Bronchial epithelial cell (primary cell): ENCODE results near the gene LPO. TPM values are rescaled to one million over a fixed set of nuclear protein-coding genes. Genes with fewer than 3 reads are reported as not detected.

Source experiments
- DNase-seq: peaks from one replicate; pipeline ENCODE4 v3.0.0-alpha.2; 2010; ENCODE audit warnings: low read depth
- FAIRE-seq: peaks from 2 replicates; lab custom pipeline; 2011; peaks lifted over from hg19 to GRCh38; lab: Jason Lieb, UNC
- H3K27me3 ChIP-seq: 2 replicates; pipeline ENCODE4 v1.5.1; 2011; ENCODE audit warnings: low read length; ENCODE audit not compliant: control insufficient read depth, insufficient read depth
- H3K36me3 ChIP-seq: 2 replicates; pipeline ENCODE4 v1.5.1; 2011; ENCODE audit warnings: low read length; ENCODE audit not compliant: control insufficient read depth, insufficient read depth
- H3K4me3 ChIP-seq: 2 replicates; pipeline ENCODE4 v1.5.1; 2011; ENCODE audit warnings: mild to moderate bottlenecking, low read depth, low read length, control low read depth
- CTCF ChIP-seq: IDR thresholded peaks from 2 replicates; pipeline ENCODE4 v1.5.1; 2011; ENCODE audit warnings: mild to moderate bottlenecking, moderate library complexity, low read length, control low read depth, inconsistent platforms; ENCODE audit not compliant: insufficient read depth, severe bottlenecking
- total RNA-seq: library from RNA; depleted of rRNA; stranded (reverse); fragments of >200 nt; gene quantifications from 2 replicates; pipeline ENCODE4 v1.2.1, GENCODE V29; 2014

LPO gene
- total RNA-seq, 1 donor from 2014 or later = not detected

- Histone ChIP-seq H3K27me3 (peaks cover 3% of the 10 kb centered on the region), H3K36me3 (no peaks in the 10 kb centered on the region), H3K4me3 (no peak overlapping the region)
- TF ChIP-seq CTCF = no peak
- FAIRE-seq (peak; percentile 23), DNase-seq (no peak)
Observed at GRCh38 chr17:58315281-58315711, 76.9 kb downstream of the LPO start.

- no peak for TF ChIP-seq CTCF
- no peaks in the 10 kb centered on the region for H3K36me3 ChIP-seq
- FAIRE-seq (no peak), DNase-seq (no peak)
- peaks cover 4% of the 10 kb centered on the region for H3K27me3 ChIP-seq
- H3K4me3 ChIP-seq = no peak overlapping the region
Observed at GRCh38 chr17:58315750-58316149, 77.4 kb downstream of the LPO start.

- H3K36me3 ChIP-seq = no peaks in the 10 kb centered on the region
- peaks cover 4% of the 10 kb centered on the region for H3K27me3 ChIP-seq
- no peak overlapping the region for H3K4me3 ChIP-seq
- no peak for FAIRE-seq
- no peak for TF ChIP-seq CTCF
- DNase-seq = no peak
Observed at GRCh38 chr17:58316260-58316960, 78.0 kb downstream of the LPO start.

- H3K4me3 ChIP-seq = no peak overlapping the region
- peak; percentile 47 for FAIRE-seq
- peak; percentile 85 for DNase-seq
- H3K36me3 ChIP-seq = no peaks in the 10 kb centered on the region
- H3K27me3 ChIP-seq = peaks cover 4% of the 10 kb centered on the region
- TF ChIP-seq CTCF = peak; percentile 91
Observed at GRCh38 chr17:58317421-58318064, 79.2 kb downstream of the LPO start.

- no peak for TF ChIP-seq CTCF
- DNase-seq (no peak), FAIRE-seq (no peak)
- H3K27me3 ChIP-seq = peaks cover 4% of the 10 kb centered on the region
- no peak overlapping the region for H3K4me3 ChIP-seq
- H3K36me3 ChIP-seq = no peaks in the 10 kb centered on the region
Observed at GRCh38 chr17:58318065-58318481, 79.7 kb downstream of the LPO start.

Other genes starting within 250 kb of the LPO start
- gene SRSF1, start 231.3 kb upstream of the LPO start, total RNA-seq = 239 and 392 TPM in 2 replicates
- gene DYNLL2, start 155.2 kb upstream of the LPO start, total RNA-seq = 16.8 and 27.3 TPM in 2 replicates
- gene OR4D1, start 90.2 kb upstream of the LPO start, total RNA-seq = not detected in 2 replicates
- not detected in 2 replicates for gene OR4D2, start 71.6 kb upstream of the LPO start, total RNA-seq
- gene EPX, start 45.9 kb upstream of the LPO start, total RNA-seq = not detected in 2 replicates
- 8.8 and 11.1 TPM in 2 replicates for gene MKS1, start 19.3 kb upstream of the LPO start, total RNA-seq
- gene MPO, start 42.4 kb downstream of the LPO start, total RNA-seq = not detected in 2 replicates
- gene TSPOAP1, start 90.2 kb downstream of the LPO start, total RNA-seq = 0.26 and 0.53 TPM in 2 replicates
- gene SUPT4H1, start 113.6 kb downstream of the LPO start, total RNA-seq = 43.1 and 52.1 TPM in 2 replicates
- gene RNF43, start 178.9 kb downstream of the LPO start, total RNA-seq = 6.1 and 7.6 TPM in 2 replicates
- gene HSF5, start 249.8 kb downstream of the LPO start, total RNA-seq = under 0.01 TPM in 1 of 2 replicates, not detected in the other